ENCODE data around the gene IL17REL. TPM values are rescaled to one million over a fixed set of nuclear protein-coding genes. Genes with fewer than 3 reads are reported as not detected.

The IL17REL gene
- total RNA-seq, 1 donor from 2014 or later, result not detected

DNA sequence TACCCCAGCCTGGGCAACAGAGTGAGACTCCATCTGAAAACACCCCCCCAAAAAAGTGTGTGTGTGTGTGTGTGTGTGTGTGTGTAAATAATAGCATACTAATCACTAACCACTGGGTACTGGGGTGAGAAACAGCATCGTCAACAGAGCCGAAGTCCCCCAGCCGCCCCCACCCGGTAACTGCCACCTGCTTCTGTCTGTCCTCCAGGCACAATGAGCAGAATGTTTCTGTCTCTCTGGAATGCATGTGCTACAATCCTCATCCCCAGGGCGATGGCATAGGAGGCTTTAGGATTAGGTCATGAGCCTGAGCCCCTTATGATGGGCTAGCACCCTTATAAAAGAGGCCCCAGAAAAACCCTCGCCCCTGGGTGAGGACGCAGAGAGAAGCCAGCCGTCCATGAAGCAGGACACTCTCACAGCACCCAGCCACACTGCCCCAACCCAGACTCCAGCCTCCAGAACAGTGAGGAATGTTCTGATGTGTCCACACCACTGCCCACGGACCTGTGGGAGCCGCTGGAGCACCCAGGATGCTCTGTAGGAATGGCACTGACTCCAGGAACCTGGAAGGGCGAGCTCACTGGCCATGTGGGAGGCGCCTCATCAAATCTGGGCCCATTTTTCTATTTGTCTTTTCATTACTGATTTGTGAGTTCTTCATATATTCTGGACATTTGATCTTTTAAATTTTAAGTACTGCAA is 35.6 kb upstream of the IL17REL start:
- TF ChIP-seq, protein P1, sequence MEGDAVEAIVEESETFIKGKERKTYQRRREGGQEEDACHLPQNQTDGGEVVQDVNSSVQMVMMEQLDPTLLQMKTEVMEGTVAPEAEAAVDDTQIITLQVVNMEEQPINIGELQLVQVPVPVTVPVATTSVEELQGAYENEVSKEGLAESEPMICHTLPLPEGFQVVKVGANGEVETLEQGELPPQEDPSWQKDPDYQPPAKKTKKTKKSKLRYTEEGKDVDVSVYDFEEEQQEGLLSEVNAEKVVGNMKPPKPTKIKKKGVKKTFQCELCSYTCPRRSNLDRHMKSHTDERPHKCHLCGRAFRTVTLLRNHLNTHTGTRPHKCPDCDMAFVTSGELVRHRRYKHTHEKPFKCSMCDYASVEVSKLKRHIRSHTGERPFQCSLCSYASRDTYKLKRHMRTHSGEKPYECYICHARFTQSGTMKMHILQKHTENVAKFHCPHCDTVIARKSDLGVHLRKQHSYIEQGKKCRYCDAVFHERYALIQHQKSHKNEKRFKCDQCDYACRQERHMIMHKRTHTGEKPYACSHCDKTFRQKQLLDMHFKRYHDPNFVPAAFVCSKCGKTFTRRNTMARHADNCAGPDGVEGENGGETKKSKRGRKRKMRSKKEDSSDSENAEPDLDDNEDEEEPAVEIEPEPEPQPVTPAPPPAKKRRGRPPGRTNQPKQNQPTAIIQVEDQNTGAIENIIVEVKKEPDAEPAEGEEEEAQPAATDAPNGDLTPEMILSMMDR (IDR thresholded peaks at IDR 0.05), result no peak
- Mint-ChIP-seq H3K4me1 (ENCODE audit: unreplicated experiment) (no peaks in the 10 kb centered on the region), H3K27me3 (ENCODE audit: unreplicated experiment) (peaks cover 22% of the 10 kb centered on the region), H3K27ac (ENCODE audit: unreplicated experiment) (no peak overlapping the region), H3K36me3 (ENCODE audit: unreplicated experiment) (no peaks in the 10 kb centered on the region), H3K4me3 (ENCODE audit: unreplicated experiment) (no peak overlapping the region), H3K9me3 (ENCODE audit: unreplicated experiment) (peaks cover 4% of the 10 kb centered on the region)
- no peak for DNase-seq (ENCODE audit: extremely low spot score, unreplicated experiment)

DNA sequence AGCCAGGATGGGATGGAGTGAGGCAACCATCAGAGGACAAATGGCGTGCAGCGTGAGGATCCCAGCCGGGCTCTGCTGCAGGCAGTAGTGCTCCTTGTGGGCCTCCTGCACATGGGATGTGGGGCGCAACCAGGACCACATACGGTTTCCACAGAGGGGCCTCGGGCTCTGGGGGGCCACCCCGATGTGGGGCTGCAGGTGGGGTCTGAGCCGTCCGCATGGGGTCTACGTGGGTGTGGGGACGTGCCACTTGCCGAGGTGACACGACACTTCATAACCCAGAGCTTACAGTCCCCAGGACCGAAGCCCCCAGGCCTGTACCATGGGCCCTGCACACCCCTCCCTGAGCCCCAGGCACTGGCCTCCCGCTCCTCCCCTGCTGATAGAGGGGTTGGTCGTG is 34.8 kb upstream of the IL17REL start:
- no peak overlapping the region for H3K27ac Mint-ChIP-seq (ENCODE audit: unreplicated experiment)
- H3K9me3 Mint-ChIP-seq (ENCODE audit: unreplicated experiment), result peaks cover 4% of the 10 kb centered on the region
- no peak for DNase-seq (ENCODE audit: extremely low spot score, unreplicated experiment)

DNA sequence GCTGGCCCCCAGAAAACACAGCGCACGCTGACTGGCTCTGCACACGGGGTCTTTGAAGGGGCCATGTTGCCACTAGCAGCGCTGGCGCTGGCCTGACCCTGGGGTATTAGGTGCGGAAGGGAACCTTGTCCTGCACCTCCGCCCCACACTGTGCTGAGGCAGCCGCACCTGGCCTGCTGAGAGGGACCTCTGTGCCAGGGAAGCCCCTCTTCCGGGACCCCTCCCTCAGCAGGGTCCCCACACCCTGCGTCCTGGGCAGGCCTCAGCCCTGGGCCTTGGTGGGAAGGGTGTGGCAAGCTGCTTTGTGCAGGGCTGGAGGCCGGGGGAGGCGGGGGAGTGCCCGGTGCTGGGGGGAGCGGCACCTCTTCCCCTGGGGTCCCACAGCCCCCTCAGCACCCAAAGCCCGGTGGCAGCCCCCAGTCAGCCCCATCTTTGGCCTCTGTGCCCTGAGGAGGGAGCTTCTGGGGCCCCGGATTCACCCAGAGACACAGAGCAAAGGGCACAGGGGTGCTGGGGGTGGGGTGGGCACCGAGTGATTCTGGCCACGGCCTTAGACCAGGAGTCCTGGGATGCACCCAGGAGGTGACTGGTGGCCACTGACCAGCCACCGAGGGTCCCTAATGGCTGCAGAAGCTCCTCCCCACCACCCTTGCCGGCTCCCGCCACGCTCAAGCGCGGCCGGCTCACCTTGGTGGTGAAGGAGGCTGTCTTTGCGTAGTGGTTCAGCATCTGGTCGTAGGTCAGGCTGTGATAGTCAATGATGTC is 34.1 kb upstream of the IL17REL start:
- Mint-ChIP-seq H3K27ac (ENCODE audit: unreplicated experiment) (no peak overlapping the region), H3K36me3 (ENCODE audit: unreplicated experiment) (no peaks in the 10 kb centered on the region), H3K27me3 (ENCODE audit: unreplicated experiment) (peaks cover 24% of the 10 kb centered on the region), H3K4me3 (ENCODE audit: unreplicated experiment) (no peak overlapping the region), H3K4me1 (ENCODE audit: unreplicated experiment) (no peaks in the 10 kb centered on the region), H3K9me3 (ENCODE audit: unreplicated experiment) (peaks cover 4% of the 10 kb centered on the region)
- DNase-seq (ENCODE audit: extremely low spot score, unreplicated experiment), result no peak
- TF ChIP-seq, protein P1 (IDR thresholded peaks at IDR 0.05), result no peak

More for the DNA sequence above, 34.8 kb upstream of the IL17REL start:
- Mint-ChIP-seq H3K27me3 (ENCODE audit: unreplicated experiment) (peaks cover 22% of the 10 kb centered on the region), H3K4me3 (ENCODE audit: unreplicated experiment) (no peak overlapping the region), H3K36me3 (ENCODE audit: unreplicated experiment) (no peaks in the 10 kb centered on the region), H3K4me1 (ENCODE audit: unreplicated experiment) (no peaks in the 10 kb centered on the region)
- TF ChIP-seq, protein P1 (IDR thresholded peaks at IDR 0.05), result no peak

DNA sequence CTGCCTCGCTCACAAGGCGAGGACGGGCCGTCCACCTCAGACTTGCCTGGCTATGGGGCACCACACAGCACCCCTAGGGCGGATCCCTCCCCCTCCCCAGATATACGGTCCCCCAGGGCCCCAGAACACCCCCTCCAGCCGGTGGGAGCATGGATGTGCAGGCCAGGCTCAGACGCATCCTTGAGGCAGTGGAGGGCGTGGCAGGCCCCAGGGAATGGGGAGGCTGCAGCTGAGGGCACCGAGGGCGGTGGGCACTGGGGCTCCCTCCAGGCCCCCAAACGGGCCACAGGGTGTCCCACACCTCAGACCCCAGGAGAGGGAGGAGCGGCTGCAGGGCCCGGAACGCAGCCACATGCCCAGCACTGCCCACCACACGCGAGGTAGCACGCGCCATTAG is 33.5 kb upstream of the IL17REL start:
- DNase-seq (ENCODE audit: extremely low spot score, unreplicated experiment), result no peak
- H3K4me3 Mint-ChIP-seq (ENCODE audit: unreplicated experiment), result no peak overlapping the region
- H3K36me3 Mint-ChIP-seq (ENCODE audit: unreplicated experiment), result no peaks in the 10 kb centered on the region
- H3K27ac Mint-ChIP-seq (ENCODE audit: unreplicated experiment), result no peak overlapping the region
- peaks cover 4% of the 10 kb centered on the region for H3K9me3 Mint-ChIP-seq (ENCODE audit: unreplicated experiment)
- TF ChIP-seq, protein P1 (IDR thresholded peaks at IDR 0.05), result no peak
- no peaks in the 10 kb centered on the region for H3K4me1 Mint-ChIP-seq (ENCODE audit: unreplicated experiment)
- peaks cover 18% of the 10 kb centered on the region for H3K27me3 Mint-ChIP-seq (ENCODE audit: unreplicated experiment)
